PFSK-1 (cell line): Measurements from ENCODE around the gene DNAJB7.

Source experiments
- FOXP2 ChIP-seq: optimal IDR thresholded peaks from 2 replicates; pipeline ENCODE3; 2011; ENCODE audit warnings: borderline replicate concordance, control low read depth, inconsistent platforms; ENCODE audit not compliant: insufficient read depth; ENCODE audit errors: extremely low read length, extremely low read depth
- POLR2AphosphoS5 ChIP-seq: IDR thresholded peaks from 2 replicates; pipeline ENCODE4 v1.6.1; 2012; ENCODE audit warnings: low read depth, mild to moderate bottlenecking, control low read depth, low read length, moderate library complexity
- REST ChIP-seq, 2 experiments: IDR thresholded peaks; 2 replicates each; pipeline versions ENCODE4 v1.6.1 to v1.8.0; 2011 to 2012; ENCODE audit warnings: low read depth in 2 of 2, low read length in 2 of 2, control low read depth in 1 of 2, inconsistent platforms in 1 of 2, mild to moderate bottlenecking in 1 of 2, moderate library complexity in 1 of 2; ENCODE audit not compliant: insufficient read depth in 1 of 2
- SIN3A ChIP-seq: IDR thresholded peaks from 2 replicates; pipeline ENCODE4 v1.6.1; 2012; ENCODE audit warnings: mild to moderate bottlenecking, low read length, moderate library complexity, borderline replicate concordance; ENCODE audit not compliant: insufficient read depth
- TAF1 ChIP-seq: IDR thresholded peaks from 2 replicates; pipeline ENCODE4 v1.6.1; 2012; ENCODE audit warnings: low read length, control low read depth, borderline replicate concordance; ENCODE audit not compliant: insufficient read depth

DNAJB7 gene

GRCh38 chr22:40890881-40891280 is 29.0 kb upstream of the DNAJB7 start:
- TF ChIP-seq POLR2AphosphoS5: no peak
- TF ChIP-seq REST (IDR thresholded peaks at IDR 0.05; ENCODE audit: insufficient read depth in 1 of 2, low read depth in 2 of 2, low read length in 2 of 2): no peak
- TF ChIP-seq FOXP2: no peak
- no peak for TF ChIP-seq SIN3A
- no peak for TF ChIP-seq TAF1

GRCh38 chr22:40889116-40889515 is 27.2 kb upstream of the DNAJB7 start:
- TF ChIP-seq FOXP2 (no peak), POLR2AphosphoS5 (no peak)

GRCh38 chr22:40878922-40879321 is 17.0 kb upstream of the DNAJB7 start:
- no peak for TF ChIP-seq TAF1
- TF ChIP-seq FOXP2: no peak
- no peak for TF ChIP-seq REST (IDR thresholded peaks at IDR 0.05; ENCODE audit: insufficient read depth in 1 of 2, low read depth in 2 of 2, low read length in 2 of 2)
- TF ChIP-seq SIN3A: no peak
- TF ChIP-seq POLR2AphosphoS5: no peak

GRCh38 chr22:40877488-40877887 is 15.6 kb upstream of the DNAJB7 start:
- TF ChIP-seq FOXP2 (no peak), REST (IDR thresholded peaks at IDR 0.05; ENCODE audit: insufficient read depth in 1 of 2, low read depth in 2 of 2, low read length in 2 of 2) (no peak), SIN3A (no peak), TAF1 (no peak), POLR2AphosphoS5 (no peak)

GRCh38 chr22:40876907-40877306 is 15.0 kb upstream of the DNAJB7 start:
- no peak for TF ChIP-seq REST (IDR thresholded peaks at IDR 0.05; ENCODE audit: insufficient read depth in 1 of 2, low read depth in 2 of 2, low read length in 2 of 2)

- no peak for TF ChIP-seq SIN3A
- TF ChIP-seq TAF1: no peak
These were observed 13.2 kb upstream of the DNAJB7 start for GRCh38 chr22:40875111-40875510.
